Sigmoid colon (tissue), 7 donors: ENCODE measurements around the gene SCYGR5. TPM values are rescaled to one million over a fixed set of nuclear protein-coding genes. Genes with fewer than 3 reads are reported as not detected.

Source experiments
- DNase-seq: peaks from one replicate; pipeline ENCODE4 v3.0.0-alpha.2; 2019
- H3K27ac ChIP-seq, 4 donors: fragments of 200-600 bp; sonication (generic); one replicate each; pipeline ENCODE4 v1.5.1; 2016 to 2019; ENCODE audit warnings: mild to moderate bottlenecking in 1 of 4
- H3K27me3 ChIP-seq, 3 donors: fragments of 200-600 bp; sonication (generic); one replicate each; pipeline ENCODE4 v1.5.1; 2019; ENCODE audit warnings: mild to moderate bottlenecking in 1 of 3
- H3K36me3 ChIP-seq, 4 donors: fragments of 200-600 bp; sonication (generic); one replicate each; pipeline ENCODE4 v1.5.1; 2016 to 2019
- H3K4me1 ChIP-seq, 4 donors: fragments of 200-600 bp; sonication (generic); one replicate each; pipeline ENCODE4 v1.5.1; 2017 to 2019
- H3K4me3 ChIP-seq, 4 donors: fragments of 200-600 bp; sonication (generic); one replicate each; pipeline ENCODE4 v1.5.1; 2017 to 2019; ENCODE audit warnings: mild to moderate bottlenecking in 2 of 4, moderate library complexity in 1 of 4
- H3K9me3 ChIP-seq, 4 donors: fragments of 200-600 bp in 3 of 4; sonication (generic) in 3 of 4; one replicate each; pipeline versions ENCODE4 v1.5.1 to v1.6.1; 2013 to 2019
- EP300 ChIP-seq, 4 donors: sonication (generic); formaldehyde crosslinking; IDR thresholded peaks; one replicate each; pipeline ENCODE4 v1.6.1; 2017; ENCODE audit warnings: antibody characterized with exemption in 4 of 4
- POLR2A ChIP-seq, 2 donors: fragments of 450-650 bp; IDR thresholded peaks; one replicate each; pipeline ENCODE4 v1.6.1; 2016; ENCODE audit warnings: antibody characterized with exemption in 2 of 2, mild to moderate bottlenecking in 2 of 2, moderate library complexity in 2 of 2
- POLR2AphosphoS5 ChIP-seq, 4 donors: sonication (generic); formaldehyde crosslinking; IDR thresholded peaks; one replicate each; pipeline ENCODE4 v1.6.1; 2017; ENCODE audit warnings: antibody characterized with exemption in 4 of 4
- WGBS, 2 donors: extraction: QIAGEN DNeasy Blood & Tissue Kit; methylation state at CpG; one replicate each; pipeline ENCODE4 v1.1.7; 2013; 5-methylcytosine and 5-hydroxymethylcytosine counted together
- intact Hi-C: fragments of 100-400 bp; cut with DNase I; formaldehyde crosslinking; loops from one replicate; pipeline ENCODE4 v1.15.1; 2023
- polyA plus RNA-seq, 3 donors: library from polyadenylated mRNA; stranded (reverse); fragments of 200-250 nt; gene quantifications; one replicate each; pipeline ENCODE4 v1.2.3, GENCODE V29; 2013
- total RNA-seq, 4 donors: library from RNA; depleted of rRNA; stranded (reverse); fragments of >200 nt; gene quantifications; one replicate each; pipeline ENCODE4 v1.1.0, GENCODE V29; 2016
- TF ChIP-seq, protein P1 (sequence below), 4 experiments: fragments of 450-650 bp in 3 of 4; fragments of 200-600 bp in 1 of 4; IDR thresholded peaks; one replicate each; pipeline ENCODE4 v1.5.1; 2016 to 2019; ENCODE audit warnings: antibody characterized with exemption in 4 of 4, mild to moderate bottlenecking in 3 of 4, moderate library complexity in 2 of 4
- donor health status: healthy with polysubstance abuse.
- donor health status: Bipolar disorder and iron deficiency.
- donor health status: healthy.

SCYGR5 gene
- total and polyA plus RNA-seq, 7 donors = not detected

DNA sequence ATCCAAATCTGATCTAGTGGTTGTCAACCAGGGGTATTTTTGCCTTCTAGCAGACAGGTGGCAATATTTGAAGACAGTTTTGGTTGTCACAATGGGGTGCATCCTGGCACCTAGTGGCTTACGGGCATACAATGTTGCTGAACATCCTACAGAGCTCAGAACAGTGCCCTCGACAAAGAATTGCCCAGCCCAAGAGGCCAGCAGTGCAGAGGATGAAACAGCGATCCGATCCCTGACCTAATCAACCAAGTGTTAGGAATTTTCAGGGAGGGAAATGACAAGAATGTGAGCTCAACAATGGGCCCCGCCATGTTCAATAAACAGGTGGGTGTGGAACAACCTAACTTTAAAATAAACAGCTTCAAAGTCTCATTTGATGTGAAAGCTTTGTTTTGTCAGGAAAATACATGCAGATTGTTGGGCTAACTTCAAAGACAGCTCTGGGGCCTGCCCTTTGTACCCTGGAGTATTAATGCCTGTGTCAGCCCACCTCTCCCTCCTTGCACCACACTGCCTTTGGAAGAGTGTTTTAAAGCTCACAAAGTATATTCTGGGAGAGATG lies 22.5 kb upstream of the SCYGR5 start:
- 62 to 77% methylated on average over 5 of the region's 5 CpGs for WGBS, 2 donors
- Histone ChIP-seq H3K4me1 (no peaks in the 10 kb centered on the region), H3K36me3 (no peaks in the 10 kb centered on the region), H3K9me3 (no peaks in the 10 kb centered on the region), H3K27me3 (no peaks in the 10 kb centered on the region), H3K27ac (no peak overlapping the region), H3K4me3 (no peak overlapping the region)
- intact Hi-C loops = no loop called here
- no peak for TF ChIP-seq POLR2AphosphoS5 (IDR thresholded peaks at IDR 0.05)
- DNase-seq = no peak

DNA sequence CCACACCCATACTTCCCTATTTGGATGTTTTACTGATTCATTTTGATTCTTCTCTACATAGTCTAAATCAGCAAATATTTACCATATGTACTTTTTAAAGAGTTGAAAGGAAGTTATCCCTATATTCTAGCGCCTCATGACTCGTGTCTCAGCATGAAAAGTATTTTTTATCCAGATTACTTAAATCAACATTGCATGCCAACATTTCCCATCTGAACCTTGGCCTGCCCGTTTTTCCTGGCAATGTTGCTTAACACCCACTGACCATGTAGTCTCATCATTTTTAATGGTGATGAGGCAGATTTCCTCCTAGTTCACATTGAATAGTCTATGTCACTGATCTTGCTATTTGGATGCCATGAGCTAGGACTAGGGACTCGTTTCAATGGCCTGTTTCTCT lies 13.2 kb upstream of the SCYGR5 start:
- Histone ChIP-seq H3K27ac (no peak overlapping the region), H3K27me3 (no peaks in the 10 kb centered on the region), H3K9me3 (no peaks in the 10 kb centered on the region), H3K36me3 (no peaks in the 10 kb centered on the region), H3K4me1 (no peaks in the 10 kb centered on the region), H3K4me3 (no peak overlapping the region)
- intact Hi-C loops = loop anchor here (10.0 kb wide), 1 partner anchor 179 kb away; the partner anchor contains the start of gene AGFG1
- TF ChIP-seq POLR2A (IDR thresholded peaks at IDR 0.05) (no peak), POLR2AphosphoS5 (IDR thresholded peaks at IDR 0.05) (no peak), EP300 (IDR thresholded peaks at IDR 0.05) (no peak)
- TF ChIP-seq, protein P1, sequence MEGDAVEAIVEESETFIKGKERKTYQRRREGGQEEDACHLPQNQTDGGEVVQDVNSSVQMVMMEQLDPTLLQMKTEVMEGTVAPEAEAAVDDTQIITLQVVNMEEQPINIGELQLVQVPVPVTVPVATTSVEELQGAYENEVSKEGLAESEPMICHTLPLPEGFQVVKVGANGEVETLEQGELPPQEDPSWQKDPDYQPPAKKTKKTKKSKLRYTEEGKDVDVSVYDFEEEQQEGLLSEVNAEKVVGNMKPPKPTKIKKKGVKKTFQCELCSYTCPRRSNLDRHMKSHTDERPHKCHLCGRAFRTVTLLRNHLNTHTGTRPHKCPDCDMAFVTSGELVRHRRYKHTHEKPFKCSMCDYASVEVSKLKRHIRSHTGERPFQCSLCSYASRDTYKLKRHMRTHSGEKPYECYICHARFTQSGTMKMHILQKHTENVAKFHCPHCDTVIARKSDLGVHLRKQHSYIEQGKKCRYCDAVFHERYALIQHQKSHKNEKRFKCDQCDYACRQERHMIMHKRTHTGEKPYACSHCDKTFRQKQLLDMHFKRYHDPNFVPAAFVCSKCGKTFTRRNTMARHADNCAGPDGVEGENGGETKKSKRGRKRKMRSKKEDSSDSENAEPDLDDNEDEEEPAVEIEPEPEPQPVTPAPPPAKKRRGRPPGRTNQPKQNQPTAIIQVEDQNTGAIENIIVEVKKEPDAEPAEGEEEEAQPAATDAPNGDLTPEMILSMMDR (IDR thresholded peaks at IDR 0.05) = no peak
- WGBS, 2 donors = 19 to 51% methylated on average over 4 of the region's 4 CpGs
- no peak for DNase-seq

DNA sequence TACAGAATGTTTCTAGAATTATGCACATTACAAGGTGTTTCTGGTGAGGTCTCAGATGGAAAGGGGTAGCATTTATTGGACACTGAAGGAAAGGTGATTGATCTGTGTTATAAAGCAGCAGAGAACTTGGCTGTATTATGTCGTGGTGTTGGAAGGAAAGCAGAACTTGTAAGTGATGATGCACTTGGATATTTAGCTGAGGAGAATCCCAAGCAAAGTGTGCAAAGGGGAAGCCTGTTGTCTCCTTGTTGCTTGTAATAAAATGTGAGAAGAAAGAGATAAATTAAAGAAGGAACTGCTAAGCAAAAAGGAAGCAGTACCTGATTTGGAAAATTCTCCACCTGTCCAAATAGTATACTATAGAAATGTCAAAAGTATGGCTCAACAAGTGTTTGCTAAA lies 12.2 kb upstream of the SCYGR5 start:
- 62 to 92% methylated on average over 1 of the region's 1 CpG for WGBS, 2 donors
- Histone ChIP-seq H3K27me3 (no peaks in the 10 kb centered on the region), H3K4me3 (no peak overlapping the region), H3K9me3 (no peaks in the 10 kb centered on the region), H3K27ac (no peak overlapping the region), H3K36me3 (no peaks in the 10 kb centered on the region), H3K4me1 (no peaks in the 10 kb centered on the region)
- TF ChIP-seq EP300 (IDR thresholded peaks at IDR 0.05) (no peak), POLR2A (IDR thresholded peaks at IDR 0.05) (no peak), POLR2AphosphoS5 (IDR thresholded peaks at IDR 0.05) (no peak)
- TF ChIP-seq, protein P1 (IDR thresholded peaks at IDR 0.05) = no peak
- no peak for DNase-seq
- intact Hi-C loops = loop anchor here (10.0 kb wide), 1 partner anchor 180 kb away; the partner anchor contains the start of gene AGFG1

DNA sequence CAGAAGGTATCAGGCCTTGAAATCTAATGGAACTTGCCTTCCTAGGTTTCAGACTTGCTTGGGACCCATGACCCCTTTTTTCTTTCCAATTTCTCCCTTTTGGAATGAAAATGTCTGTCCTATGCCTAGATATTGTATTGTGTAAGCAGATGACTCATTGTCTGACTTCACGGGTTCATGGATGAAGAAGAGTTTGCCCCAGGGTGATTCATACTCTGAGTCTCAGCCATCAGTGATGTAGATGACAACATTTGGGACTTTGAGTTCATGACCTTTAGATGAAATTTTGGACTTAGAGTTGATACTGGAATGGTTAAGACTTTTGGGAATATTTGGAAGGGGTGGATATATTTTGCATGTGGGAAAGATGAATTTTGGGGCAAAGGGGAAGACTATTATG lies 11.2 kb upstream of the SCYGR5 start:
- no peaks in the 10 kb centered on the region for H3K4me1 ChIP-seq
- peak overlapping the region in 1 of 4 donors; percentile 30 for H3K27ac ChIP-seq
- no peaks in the 10 kb centered on the region for H3K36me3 ChIP-seq
- no peaks in the 10 kb centered on the region for H3K27me3 ChIP-seq
- DNase-seq = no peak
- WGBS, 2 donors = 30 to 33% methylated on average over 1 of the region's 1 CpG
- TF ChIP-seq EP300 (IDR thresholded peaks at IDR 0.05) (no peak), POLR2AphosphoS5 (IDR thresholded peaks at IDR 0.05) (peak in 2 of 4 donors; percentile 24 to 51)
- H3K4me3 ChIP-seq = no peak overlapping the region
- no peaks in the 10 kb centered on the region for H3K9me3 ChIP-seq
- intact Hi-C loops = loop anchor here (10.0 kb wide), 1 partner anchor 181 kb away; the partner anchor contains the start of gene AGFG1

DNA sequence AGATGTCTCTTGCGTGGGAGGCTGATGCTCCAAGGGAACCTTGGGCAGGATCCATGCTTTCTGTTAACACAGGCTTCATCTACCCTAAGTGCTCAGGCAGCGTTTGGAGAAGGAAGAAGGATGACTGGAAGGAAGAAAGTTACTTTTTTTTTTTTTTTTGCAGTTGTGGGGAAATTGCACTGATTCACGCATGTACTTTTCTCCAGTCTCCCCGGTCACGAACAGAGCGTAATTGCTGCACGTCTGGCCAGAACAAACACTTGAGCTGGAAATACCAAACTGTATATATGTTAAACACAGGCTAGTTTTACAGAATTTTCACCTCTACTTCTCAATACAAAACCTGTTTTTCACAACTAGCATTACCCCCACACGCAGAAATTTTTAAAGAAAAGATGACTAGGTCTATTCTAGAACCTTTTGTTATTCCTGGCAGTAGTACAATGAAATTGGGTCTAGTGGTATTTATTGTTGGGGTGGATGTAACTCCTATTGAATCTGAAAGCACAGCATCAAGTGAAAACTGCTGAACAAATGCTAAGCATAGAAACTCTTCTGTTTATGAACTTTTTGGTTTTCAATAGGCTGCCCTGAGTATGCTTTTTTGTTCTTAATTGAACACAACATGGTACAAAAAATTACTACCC lies 9.3 kb upstream of the SCYGR5 start:
- no peaks in the 10 kb centered on the region for H3K36me3 ChIP-seq
- 29 to 62% methylated on average over 8 of the region's 8 CpGs for WGBS, 2 donors
- H3K4me3 ChIP-seq = no peak overlapping the region
- no peaks in the 10 kb centered on the region for H3K4me1 ChIP-seq
- no peak overlapping the region for H3K27ac ChIP-seq
- TF ChIP-seq POLR2AphosphoS5 (IDR thresholded peaks at IDR 0.05) (no peak), POLR2A (IDR thresholded peaks at IDR 0.05) (no peak), EP300 (IDR thresholded peaks at IDR 0.05) (no peak)
- TF ChIP-seq, protein P1 (IDR thresholded peaks at IDR 0.05) = no peak
- H3K27me3 ChIP-seq = no peaks in the 10 kb centered on the region
- DNase-seq = no peak
- intact Hi-C loops = loop anchor here (10.0 kb wide), 1 partner anchor 183 kb away; the partner anchor contains the start of gene AGFG1
- H3K9me3 ChIP-seq = no peaks in the 10 kb centered on the region
